8988T (cell line): ENCODE measurements around the gene RELA.

Experiments
- DNase-seq: peaks from one replicate; pipeline ENCODE4 v3.0.0; 2011

Gene RELA

DNA sequence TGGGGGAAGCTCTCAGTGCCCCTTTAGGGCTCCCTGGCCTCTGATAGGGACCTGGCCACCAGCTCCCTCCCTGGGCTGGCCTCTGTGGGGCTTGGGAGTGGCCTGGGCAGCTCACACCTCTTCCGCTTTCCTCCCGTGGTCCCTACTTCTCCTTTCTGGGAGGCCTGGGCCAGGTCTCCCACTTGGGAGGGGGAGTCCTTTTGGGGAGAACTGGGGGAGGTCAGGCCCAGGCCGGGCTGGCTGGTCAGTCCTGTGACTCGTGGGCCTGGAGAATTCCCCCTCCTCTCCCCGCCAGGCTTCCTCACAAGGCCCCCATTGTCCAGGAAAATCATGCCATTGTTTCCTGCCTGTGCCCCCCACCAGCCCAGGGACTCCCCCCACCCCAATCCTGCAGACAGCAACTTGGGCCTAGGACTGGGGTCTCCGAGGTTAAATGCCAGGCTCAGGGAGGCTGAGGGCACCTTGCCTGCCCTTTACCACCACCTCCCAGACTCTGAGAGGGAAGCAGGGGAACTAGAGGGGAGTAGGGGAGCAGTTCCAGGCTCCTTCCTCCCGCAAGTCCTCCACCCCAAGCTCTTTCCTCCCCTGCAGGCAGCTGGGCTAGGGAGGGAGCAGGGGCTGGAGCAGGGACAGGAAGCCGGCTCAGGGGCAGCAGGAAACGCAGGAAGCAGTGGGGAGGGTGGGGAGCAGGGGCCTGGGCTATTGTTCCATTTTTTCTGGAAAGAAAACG, 51.5 kb downstream of the RELA start:
- DNase-seq, result no peak

DNA sequence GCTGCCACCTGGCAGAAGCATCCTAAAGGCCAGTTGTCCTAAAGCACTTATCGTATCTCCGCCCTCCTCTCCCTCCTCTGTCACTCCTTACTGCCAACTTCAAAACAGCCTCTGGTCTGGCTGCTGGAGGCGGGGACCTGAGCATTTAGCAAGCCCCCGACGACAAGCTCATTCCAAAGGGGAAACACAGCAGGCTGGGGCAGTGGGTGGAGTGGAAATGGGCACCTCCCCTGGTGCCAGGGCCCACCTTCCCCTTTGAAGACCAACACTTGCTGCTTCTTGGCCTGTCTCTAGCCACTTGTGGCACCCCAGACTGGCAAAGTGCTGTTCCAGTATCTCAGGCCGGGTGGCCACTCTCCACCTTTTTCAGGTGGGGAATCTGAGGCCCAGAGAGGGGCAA, 52.3 kb downstream of the RELA start:
- no peak for DNase-seq

DNA sequence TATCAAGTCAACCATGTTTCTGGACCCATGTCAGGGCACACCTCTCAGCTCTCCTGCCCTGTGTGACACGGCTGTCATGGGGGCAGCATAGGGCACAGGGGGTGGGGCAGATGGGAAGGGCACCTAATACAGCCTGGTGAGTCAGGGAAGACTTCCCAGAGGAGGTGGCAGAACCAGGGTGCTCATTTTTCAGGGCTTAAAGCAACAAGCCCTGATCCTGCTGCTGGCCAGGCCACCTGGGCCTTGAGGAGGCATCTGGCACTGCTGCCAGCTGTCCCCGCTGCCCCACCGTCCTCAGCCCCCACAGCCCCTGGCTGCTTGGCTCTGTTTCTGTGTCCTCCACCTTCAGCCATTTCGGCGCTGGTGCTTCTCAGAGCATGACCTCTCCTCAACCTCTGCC, 53.1 kb downstream of the RELA start:
- DNase-seq, result no peak

DNA sequence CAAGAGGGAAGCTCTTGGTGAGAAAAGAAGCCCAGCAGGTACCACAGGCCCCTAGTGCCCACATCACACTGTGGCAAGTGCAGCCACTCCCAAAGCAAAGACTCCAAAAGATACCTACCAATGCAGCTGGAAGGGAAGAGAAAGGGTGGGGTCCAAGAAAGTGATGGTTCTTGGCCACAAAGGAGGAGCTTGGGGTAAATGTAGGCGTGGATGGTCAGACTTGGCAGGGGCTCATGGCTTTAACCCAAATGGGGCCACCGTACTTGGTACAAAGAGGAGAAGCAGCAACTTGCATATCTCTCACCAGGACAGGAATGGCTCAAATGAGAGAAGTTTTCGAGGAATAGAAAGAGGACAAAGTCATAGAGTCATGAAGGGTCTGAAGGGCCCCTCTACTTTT, 53.5 kb downstream of the RELA start:
- no peak for DNase-seq

- no peak for DNase-seq
Measured at GRCh38 chr11:65607614-65608426, 54.9 kb downstream of the RELA start.

DNA sequence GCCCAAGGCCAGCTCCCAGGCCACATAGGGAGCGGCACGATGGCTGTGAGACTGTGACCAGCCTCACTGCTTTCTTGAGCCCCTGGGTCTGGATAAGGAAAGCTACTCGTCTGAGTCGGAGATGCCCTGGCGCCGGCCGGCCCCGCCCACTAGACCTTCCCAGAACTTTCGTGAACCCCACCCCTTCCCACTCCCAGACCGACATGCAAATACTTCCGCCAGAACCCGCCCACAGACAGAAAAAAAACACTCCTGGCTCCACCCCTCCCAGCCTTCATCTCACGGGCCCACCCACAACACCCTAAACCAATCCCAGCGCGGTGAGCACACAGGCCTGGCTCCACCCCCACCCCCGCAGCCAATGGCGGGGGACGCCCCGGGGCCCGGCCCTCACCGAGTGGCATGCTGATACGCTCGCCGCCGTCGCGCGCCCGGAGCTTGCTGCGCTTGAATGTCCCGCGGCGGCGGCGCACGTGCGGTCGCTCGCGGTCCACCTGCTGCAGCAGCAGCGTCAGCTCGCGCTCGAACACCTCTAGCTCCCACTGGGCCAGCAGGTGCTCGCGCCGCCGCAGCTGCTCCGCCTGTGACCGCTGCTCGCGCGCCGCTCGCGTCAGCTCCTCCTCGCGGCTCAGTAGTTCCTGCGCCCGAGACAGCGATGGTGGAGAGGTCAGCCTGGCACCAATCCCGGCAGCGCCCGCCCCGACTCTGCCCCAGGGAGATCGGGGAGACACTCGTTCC, 55.7 kb downstream of the RELA start:
- DNase-seq, result peak; percentile 92

- no peak for DNase-seq
Measured at GRCh38 chr11:65604258-65604657, 58.5 kb downstream of the RELA start.
